Endothelial cell (in vitro differentiated cells): ENCODE results near the gene KRT36. TPM values are rescaled to one million over a fixed set of nuclear protein-coding genes. Genes with fewer than 3 reads are reported as not detected.
A peak's percentile ranks its signal among the peaks of the same experiment; 100 is the strongest.

Source experiments
- DNase-seq: peaks from one replicate; pipeline ENCODE4 v3.0.0; 2021; ENCODE audit warnings: low spot score
- H3K27ac Mint-ChIP-seq: one replicate; pipeline ENCODE4 v1.8.0; 2021; ENCODE audit warnings: mixed read lengths, inconsistent platforms; ENCODE audit not compliant: unreplicated experiment
- H3K27me3 Mint-ChIP-seq: one replicate; pipeline ENCODE4 v1.8.0; 2021; ENCODE audit warnings: mild to moderate bottlenecking, moderate library complexity, mixed read lengths, inconsistent platforms; ENCODE audit not compliant: unreplicated experiment
- H3K36me3 Mint-ChIP-seq: one replicate; pipeline ENCODE4 v1.8.0; 2021; ENCODE audit warnings: mild to moderate bottlenecking, low read depth, mixed read lengths, inconsistent platforms; ENCODE audit not compliant: unreplicated experiment
- H3K4me1 Mint-ChIP-seq: one replicate; pipeline ENCODE4 v1.8.0; 2021; ENCODE audit warnings: mild to moderate bottlenecking, mixed read lengths, inconsistent platforms; ENCODE audit not compliant: unreplicated experiment
- H3K4me3 Mint-ChIP-seq: one replicate; pipeline ENCODE4 v1.8.0; 2021; ENCODE audit warnings: mild to moderate bottlenecking, mixed read lengths, inconsistent platforms; ENCODE audit not compliant: unreplicated experiment
- H3K9me3 Mint-ChIP-seq: one replicate; pipeline ENCODE4 v1.8.0; 2021; ENCODE audit warnings: mixed read lengths, inconsistent platforms; ENCODE audit not compliant: unreplicated experiment
- CTCF ChIP-seq: fragments of 200-600 bp; sonication (generic); IDR thresholded peaks from one replicate; pipeline ENCODE4 v1.5.0; 2021; ENCODE audit warnings: antibody characterized with exemption; ENCODE audit not compliant: unreplicated experiment
- total RNA-seq: library from RNA; stranded (reverse); fragmentation: NEBNext Ultra II Directional; extraction: Animal tissue kit (Norgen Biotek cat#: 25700); gene quantifications from one replicate; pipeline ENCODE4 v1.2.1, GENCODE V29; 2021; ENCODE audit not compliant: unreplicated experiment

Gene KRT36
- total RNA-seq, 1 donor from 2014 or later: not detected

DNA sequence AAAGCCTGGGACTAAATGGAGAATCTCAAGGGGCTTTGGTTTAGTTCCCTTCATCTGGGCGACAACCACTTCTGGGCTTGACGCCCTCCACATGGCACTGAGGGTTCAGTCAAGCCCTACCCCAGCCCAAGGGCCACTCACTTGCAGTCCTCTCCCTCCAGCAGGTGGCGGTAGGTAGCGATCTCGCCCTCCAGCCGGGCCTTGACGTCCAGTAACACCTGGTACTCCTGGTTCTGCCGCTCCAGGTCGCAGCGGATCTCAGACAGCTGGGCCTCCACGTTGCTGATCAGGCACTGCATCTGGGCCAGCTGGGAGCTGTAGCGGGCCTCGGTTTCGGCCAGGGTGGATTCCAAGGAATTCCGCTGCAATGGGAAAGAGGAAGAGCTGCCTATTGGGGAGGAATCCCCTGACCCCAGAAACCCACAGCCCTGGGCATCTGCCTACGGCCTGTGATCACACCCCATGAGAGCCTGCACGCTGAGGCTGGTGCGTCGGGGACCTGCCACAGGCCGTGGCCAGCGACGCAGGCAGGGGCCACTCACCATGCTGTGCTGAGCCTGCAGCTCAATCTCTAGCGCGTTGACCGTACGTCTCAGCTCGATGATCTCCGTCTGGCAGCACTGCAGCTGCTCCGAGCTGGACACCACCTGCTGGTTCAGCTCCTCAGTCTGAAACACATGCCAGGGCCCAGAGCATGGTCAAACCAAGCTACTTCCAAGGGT, 2.7 kb downstream of the KRT36 start:
- peaks cover 6% of the 10 kb centered on the region for H3K27me3 Mint-ChIP-seq
- TF ChIP-seq CTCF: peak; percentile 58
- H3K9me3 Mint-ChIP-seq: no peaks in the 10 kb centered on the region
- peak; percentile 69 for DNase-seq
- peaks cover 2% of the 10 kb centered on the region for H3K4me1 Mint-ChIP-seq
- no peaks in the 10 kb centered on the region for H3K36me3 Mint-ChIP-seq
- H3K27ac Mint-ChIP-seq: no peak overlapping the region
- H3K4me3 Mint-ChIP-seq: no peak overlapping the region

DNA sequence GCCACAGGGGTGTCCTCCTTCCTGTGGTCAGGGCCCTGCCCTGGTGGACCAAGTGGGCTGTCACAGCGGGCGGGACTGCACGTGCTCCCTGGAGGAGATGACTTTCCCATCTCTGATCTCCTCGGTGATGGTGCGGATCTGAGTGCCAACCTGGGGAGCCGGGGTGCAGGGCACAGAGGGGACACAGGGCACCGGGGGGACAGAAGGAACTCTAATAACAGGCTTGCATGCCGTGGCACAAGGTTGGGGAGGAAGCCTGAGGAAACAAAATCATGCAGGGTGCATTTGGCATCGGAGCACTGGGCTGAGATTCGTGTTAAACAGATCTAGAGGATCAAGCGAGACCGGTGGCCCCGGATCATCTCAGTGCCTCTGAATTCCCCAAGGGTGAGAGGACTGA, 3.4 kb downstream of the KRT36 start:
- Mint-ChIP-seq H3K36me3 (no peaks in the 10 kb centered on the region), H3K4me1 (peaks cover 2% of the 10 kb centered on the region), H3K27me3 (peaks cover 6% of the 10 kb centered on the region), H3K4me3 (no peak overlapping the region), H3K27ac (no peak overlapping the region), H3K9me3 (no peaks in the 10 kb centered on the region)
- no peak for TF ChIP-seq CTCF
- DNase-seq: no peak

DNA sequence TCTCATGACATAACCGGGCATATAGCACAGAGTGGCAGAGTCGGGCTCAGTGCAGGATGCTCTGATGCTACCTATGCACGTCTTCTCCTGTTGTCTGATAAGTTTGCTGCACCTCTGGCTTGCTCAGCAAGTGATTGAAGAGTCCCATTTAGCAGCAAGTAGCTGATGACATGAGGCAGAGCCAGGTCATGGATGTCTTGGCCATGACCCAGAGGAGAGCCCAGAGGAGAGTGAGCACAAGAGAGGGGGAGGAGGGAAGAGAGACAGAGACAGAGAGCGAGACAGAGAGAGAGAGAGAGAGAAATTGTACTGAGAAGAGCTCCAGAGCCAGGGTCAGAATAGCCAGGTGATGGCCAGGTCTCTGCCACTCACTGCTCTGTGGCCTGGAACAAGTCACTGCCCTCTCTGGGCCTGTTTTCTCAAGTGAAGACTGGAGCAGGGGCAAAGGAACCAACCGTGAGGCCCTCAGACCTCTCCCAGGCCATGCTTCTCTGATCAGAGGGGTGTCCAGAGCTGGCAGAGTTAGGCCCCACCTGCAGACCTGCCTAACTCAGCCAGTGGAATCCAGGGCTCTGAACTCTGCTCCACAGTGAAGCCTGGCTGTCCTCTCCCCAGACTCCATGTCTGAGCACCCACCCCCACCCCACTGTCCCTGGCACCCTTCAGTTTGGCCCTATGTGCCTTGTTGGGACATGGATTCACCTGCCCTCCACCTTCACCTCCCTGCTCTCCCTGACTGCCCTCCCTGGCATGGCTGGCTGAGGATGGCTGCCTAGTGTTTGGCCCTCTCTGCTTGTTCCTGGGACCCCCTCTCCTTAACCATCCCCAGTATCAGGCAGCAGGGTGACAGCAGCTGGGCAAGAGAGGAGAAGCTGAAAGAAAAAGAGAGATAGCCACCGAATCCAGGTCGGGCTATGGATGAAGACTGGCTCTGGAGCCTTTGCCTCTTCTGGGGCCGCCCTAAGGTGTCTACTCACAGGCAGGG, 4.5 kb downstream of the KRT36 start:
- no peaks in the 10 kb centered on the region for H3K36me3 Mint-ChIP-seq
- no peak for TF ChIP-seq CTCF
- H3K4me1 Mint-ChIP-seq: peaks cover 2% of the 10 kb centered on the region
- H3K27me3 Mint-ChIP-seq: peaks cover 6% of the 10 kb centered on the region
- no peak for DNase-seq
- no peaks in the 10 kb centered on the region for H3K9me3 Mint-ChIP-seq
- no peak overlapping the region for H3K27ac Mint-ChIP-seq
- no peak overlapping the region for H3K4me3 Mint-ChIP-seq

- peaks cover 2% of the 10 kb centered on the region for H3K4me1 Mint-ChIP-seq
- TF ChIP-seq CTCF: no peak
- H3K9me3 Mint-ChIP-seq: no peaks in the 10 kb centered on the region
- no peak overlapping the region for H3K4me3 Mint-ChIP-seq
- no peak for DNase-seq
- H3K27me3 Mint-ChIP-seq: peaks cover 2% of the 10 kb centered on the region
- H3K36me3 Mint-ChIP-seq: no peaks in the 10 kb centered on the region
- H3K27ac Mint-ChIP-seq: peak overlapping the region; percentile 12
Observed at GRCh38 chr17:41483991-41484826, 5.5 kb downstream of the KRT36 start.
